ENCODE measurements around the gene RAB11FIP4. TPM values are rescaled to one million over a fixed set of nuclear protein-coding genes. Genes with fewer than 3 reads are reported as not detected.

RAB11FIP4 gene
- total RNA-seq, 1 experiment from 2014 or later = 54.9 TPM

GRCh38 chr17:31552568-31552967 lies 161.1 kb downstream of the RAB11FIP4 start:
- TF ChIP-seq ZNF532 (CRISPR knock-in tag; IDR thresholded peaks at IDR 0.05; ENCODE audit: borderline replicate concordance) (no peak), NR2C2 (CRISPR knock-in tag; IDR thresholded peaks at IDR 0.05) (no peak), TP53 (CRISPR knock-in tag; IDR thresholded peaks at IDR 0.05) (no peak), ETV6 (CRISPR knock-in tag; IDR thresholded peaks at IDR 0.05) (no peak), ZNF263 (CRISPR knock-in tag; IDR thresholded peaks at IDR 0.05; ENCODE audit: low read depth) (peak; percentile 53; the same call in 1 of the 2 replicates)
- no peak for DNase-seq (ENCODE audit: low spot score)
- no peak overlapping the region for H3K4me3 Mint-ChIP-seq
- ATAC-seq = no peak
- ChIA-PET CTCF (interaction anchor here (1.0 to 2.0 kb wide), 2 partner anchors 10 to 163 kb away, joined by 3 to 6 read pairs; no protein-coding TSS in a partner anchor), POLR2A (no interaction called here)
- no peaks in the 10 kb centered on the region for H3K9me3 Mint-ChIP-seq
- H3K27ac Mint-ChIP-seq = no peak overlapping the region
- H3K36me3 Mint-ChIP-seq = no peaks in the 10 kb centered on the region
- peaks cover 7% of the 10 kb centered on the region for H3K4me1 Mint-ChIP-seq
- peaks cover 18% of the 10 kb centered on the region for H3K27me3 Mint-ChIP-seq (ENCODE audit: low read depth)

- POLR2A ChIA-PET = no interaction called here
Observed at GRCh38 chr17:31553506-31553905, 162.0 kb downstream of the RAB11FIP4 start.

More at GRCh38 chr17:31553506-31553905, 162.0 kb downstream of the RAB11FIP4 start:
- no peaks in the 10 kb centered on the region for H3K9me3 Mint-ChIP-seq
- CTCF ChIA-PET = interaction anchor here (2.0 kb wide), 1 partner anchor 164 kb away, joined by 6 read pairs; no protein-coding TSS in a partner anchor
- no peaks in the 10 kb centered on the region for H3K36me3 Mint-ChIP-seq
- no peak for ATAC-seq
- no peak overlapping the region for H3K27ac Mint-ChIP-seq
- peaks cover 10% of the 10 kb centered on the region for H3K4me1 Mint-ChIP-seq
- no peak for DNase-seq (ENCODE audit: low spot score)
- no peak overlapping the region for H3K4me3 Mint-ChIP-seq
- TF ChIP-seq GTF2I (CRISPR knock-in tag; conservative IDR thresholded peaks at IDR 0.05) = no peak
- TF ChIP-seq USF1 (CRISPR knock-in tag; IDR thresholded peaks at IDR 0.05) = no peak
- no peak for TF ChIP-seq CBFB (CRISPR knock-in tag; IDR thresholded peaks at IDR 0.05; ENCODE audit: low read depth)
- no peak for TF ChIP-seq MXD4 (CRISPR knock-in tag; IDR thresholded peaks at IDR 0.05; ENCODE audit: borderline replicate concordance)
- TF ChIP-seq OVOL2 (CRISPR knock-in tag; IDR thresholded peaks at IDR 0.05; ENCODE audit: borderline replicate concordance) = no peak
- TF ChIP-seq TCF7 (CRISPR knock-in tag; IDR thresholded peaks at IDR 0.05; ENCODE audit: low read depth) = no peak
- no peak for TF ChIP-seq ATF2 (CRISPR knock-in tag; IDR thresholded peaks at IDR 0.05; ENCODE audit: borderline replicate concordance, low read depth)
- TF ChIP-seq ETV6 (CRISPR knock-in tag; IDR thresholded peaks at IDR 0.05) = no peak
- no peak for TF ChIP-seq ZNF138 (CRISPR knock-in tag; conservative IDR thresholded peaks at IDR 0.05)
- TF ChIP-seq ZBTB21 (CRISPR knock-in tag; IDR thresholded peaks at IDR 0.05; ENCODE audit: borderline replicate concordance) = no peak
- no peak for TF ChIP-seq SOX15 (CRISPR knock-in tag; IDR thresholded peaks at IDR 0.05)
- no peak for TF ChIP-seq ZNF121 (CRISPR knock-in tag; IDR thresholded peaks at IDR 0.05)
- TF ChIP-seq RELA (CRISPR knock-in tag; IDR thresholded peaks at IDR 0.05; ENCODE audit: borderline replicate concordance) = no peak
- no peak for TF ChIP-seq CDX4 (CRISPR knock-in tag; IDR thresholded peaks at IDR 0.05; ENCODE audit: borderline replicate concordance)
- no peak for TF ChIP-seq ZNF317 (CRISPR knock-in tag; IDR thresholded peaks at IDR 0.05; ENCODE audit: borderline replicate concordance, low read depth)
- TF ChIP-seq USF2 (CRISPR knock-in tag; IDR thresholded peaks at IDR 0.05) = no peak
- TF ChIP-seq GABPB1 (CRISPR knock-in tag; IDR thresholded peaks at IDR 0.05) = no peak
- TF ChIP-seq GRHL2 (CRISPR knock-in tag; IDR thresholded peaks at IDR 0.05; ENCODE audit: insufficient replicate concordance, severe bottlenecking) = no peak
- TF ChIP-seq E2F4 (CRISPR knock-in tag; IDR thresholded peaks at IDR 0.05; ENCODE audit: borderline replicate concordance, low read depth) = no peak
- peaks cover 26% of the 10 kb centered on the region for H3K27me3 Mint-ChIP-seq (ENCODE audit: low read depth)

Data from WTC11 (cell line).